HepG2 (cell line): ENCODE measurements around the gene RUNX3. TPM values are rescaled to one million over a fixed set of nuclear protein-coding genes. Genes with fewer than 3 reads are reported as not detected.

Experiments
- ATAC-seq: fragments of 200-7000 bp; cut with Tn5 transposase; 3 replicates; pipeline ENCODE4 v1.9.1; 2020; ENCODE audit warnings: mild to moderate bottlenecking, moderate library complexity
- BruUV-seq: library from RNA; stranded (reverse); fragments of 400-500 nt; replicated peaks from 2 replicates; lab custom pipeline; 2021; lab: Mats Ljungman, UMichigan
- CTCF ChIA-PET: fragments of 300-600 bp; formaldehyde crosslinking; extraction: SDS; loops from one replicate; lab custom pipeline; 2021; ENCODE audit warnings: low total read pairs, inconsistent platforms, low intra/inter-chr PET ratio; lab: Yijun Ruan, JAX
- POLR2A ChIA-PET: fragments of 350-600 bp; sonication (Branson Sonifier 250); formaldehyde crosslinking; loops from one replicate; lab custom pipeline; 2020; ENCODE audit warnings: antibody characterized with exemption, inconsistent platforms; lab: Yijun Ruan, JAX
- DNase-seq: peaks from one replicate; pipeline ENCODE4 v3.0.0-alpha.2; 2015; ENCODE audit warnings: low spot score
- FAIRE-seq: peaks from 3 replicates; lab custom pipeline; 2011; peaks lifted over from hg19 to GRCh38; lab: Jason Lieb, UNC
- H2AFZ ChIP-seq: one replicate; pipeline ENCODE4 v1.6.1; 2011; ENCODE audit warnings: low read length, inconsistent platforms
- H3K27ac ChIP-seq: fragments of 300-600 bp; 3 replicates; pipeline ENCODE4 v1.8.0; 2011; ENCODE audit warnings: mixed run types, mild to moderate bottlenecking, mixed read lengths, low read length, inconsistent platforms; ENCODE audit not compliant: insufficient read depth; ENCODE audit errors: extremely low read length
- H3K27me3 ChIP-seq, 2 experiments: fragments of 200-600 bp in 1 of 2; 2 replicates in 1 of 2; 3 replicates in 1 of 2; pipeline versions ENCODE4 v1.6.0 to v1.8.0; 2011; ENCODE audit warnings: low read length in 2 of 2, mild to moderate bottlenecking in 2 of 2, moderate library complexity in 2 of 2, inconsistent platforms in 1 of 2; ENCODE audit not compliant: insufficient read depth in 2 of 2, control insufficient read depth in 1 of 2
- H3K36me3 ChIP-seq, 2 experiments: fragments of 200-600 bp in 1 of 2; replicated peaks in 1 of 2; 2 replicates in 1 of 2; 3 replicates in 1 of 2; pipeline versions ENCODE4 v1.5.1 to v1.8.0; 2011; ENCODE audit warnings: low read length in 2 of 2, inconsistent platforms in 1 of 2; ENCODE audit not compliant: insufficient read depth in 2 of 2, control insufficient read depth in 1 of 2
- H3K4me1 ChIP-seq: 2 replicates; pipeline ENCODE4 v1.5.1; 2012; ENCODE audit warnings: low read length, inconsistent platforms; ENCODE audit not compliant: insufficient read depth
- H3K4me2 ChIP-seq: 2 replicates; pipeline ENCODE4 v1.6.0; 2011; ENCODE audit warnings: low read depth, low read length, inconsistent platforms
- H3K4me3 ChIP-seq, 3 experiments: fragments of 200-600 bp in 1 of 3; sonication (generic), shearing (Covaris generic) in 1 of 3; replicated peaks in 1 of 3; 2 replicates each; pipeline ENCODE4 v1.5.1; 2011 to 2016; ENCODE audit warnings: low read length in 3 of 3, inconsistent platforms in 2 of 3, low read depth in 2 of 3, mild to moderate bottlenecking in 2 of 3, control low read depth in 1 of 3, mixed read lengths in 1 of 3; ENCODE audit not compliant: insufficient read depth in 1 of 3
- H3K79me2 ChIP-seq: one replicate; pipeline ENCODE4 v1.6.1; 2011; ENCODE audit warnings: low read length, inconsistent platforms; ENCODE audit not compliant: insufficient read depth
- H3K9ac ChIP-seq: 2 replicates; pipeline ENCODE4 v1.6.0; 2011; ENCODE audit warnings: mild to moderate bottlenecking, low read depth, low read length, inconsistent platforms; ENCODE audit not compliant: insufficient read depth
- H3K9me3 ChIP-seq: 2 replicates; pipeline ENCODE4 v1.5.1; 2012; ENCODE audit warnings: mild to moderate bottlenecking, low read length
- H4K20me1 ChIP-seq: 2 replicates; pipeline ENCODE4 v1.6.0; 2011; ENCODE audit warnings: inconsistent platforms, mild to moderate bottlenecking, low read length, moderate library complexity; ENCODE audit not compliant: insufficient read depth
- HNRNPLL ChIP-seq: fragments of 200-400 bp; formaldehyde crosslinking; IDR thresholded peaks from 2 replicates; pipeline ENCODE4 v1.6.1; 2017; ENCODE audit warnings: mild to moderate bottlenecking, low read depth, low read length; ENCODE audit not compliant: poor library complexity, severe bottlenecking
- HOXA5 ChIP-seq: sonication (generic); formaldehyde crosslinking; IDR thresholded peaks from 2 replicates; pipeline ENCODE4 v1.4.0; 2020; ENCODE audit warnings: missing genetic modification reagents
- IRX3 ChIP-seq: sonication (generic); formaldehyde crosslinking; IDR thresholded peaks from 2 replicates; pipeline ENCODE4 v1.8.1; 2023; ENCODE audit warnings: mild to moderate bottlenecking, low read depth, missing genetic modification reagents, borderline replicate concordance
- NBN ChIP-seq: fragments of 450-650 bp; conservative IDR thresholded peaks from 2 replicates; pipeline ENCODE4 v1.6.1; 2017
- RAD21 ChIP-seq: fragments of 450-650 bp; formaldehyde crosslinking; IDR thresholded peaks from 2 replicates; pipeline ENCODE4 v1.5.0; 2020; ENCODE audit warnings: mild to moderate bottlenecking
- RNF2 ChIP-seq: fragments of 450-650 bp; conservative IDR thresholded peaks from 2 replicates; pipeline ENCODE4 v1.6.1; 2016; ENCODE audit warnings: low read depth
- SCMH1 ChIP-seq: sonication (generic); formaldehyde crosslinking; IDR thresholded peaks from 2 replicates; pipeline ENCODE4 v1.9.0; 2021; ENCODE audit warnings: missing genetic modification reagents, mild to moderate bottlenecking, borderline replicate concordance
- SIN3B ChIP-seq: fragments of 150-350 bp; IDR thresholded peaks from 2 replicates; pipeline ENCODE4 v1.6.1; 2014; ENCODE audit warnings: low read length
- SMARCE1 ChIP-seq: fragments of 450-650 bp; IDR thresholded peaks from 2 replicates; pipeline ENCODE4 v1.6.1; 2017; ENCODE audit warnings: borderline replicate concordance
- UBTF ChIP-seq: sonication (generic); formaldehyde crosslinking; IDR thresholded peaks from 2 replicates; pipeline ENCODE4 v1.4.0; 2020; ENCODE audit warnings: mild to moderate bottlenecking, missing genetic modification reagents
- ZBTB1 ChIP-seq: sonication (generic); formaldehyde crosslinking; IDR thresholded peaks from 2 replicates; pipeline ENCODE4 v1.4.0; 2020; ENCODE audit warnings: missing genetic modification reagents, borderline replicate concordance
- ZBTB34 ChIP-seq: sonication (generic); formaldehyde crosslinking; IDR thresholded peaks from 2 replicates; pipeline ENCODE4 v1.8.0; 2022; ENCODE audit warnings: mild to moderate bottlenecking, missing genetic modification reagents
- ZFYVE20 ChIP-seq: sonication (generic); formaldehyde crosslinking; IDR thresholded peaks from 2 replicates; pipeline ENCODE4 v1.8.0; 2023; ENCODE audit warnings: low read depth, mild to moderate bottlenecking, moderate library complexity, missing genetic modification reagents, borderline replicate concordance
- ZNF274 ChIP-seq: sonication (generic); formaldehyde crosslinking; IDR thresholded peaks from 2 replicates; pipeline ENCODE4 v1.5.1; 2020; ENCODE audit warnings: mild to moderate bottlenecking, missing genetic modification reagents
- ZNF329 ChIP-seq: sonication (generic); formaldehyde crosslinking; IDR thresholded peaks from 2 replicates; pipeline ENCODE4 v1.9.0; 2021; ENCODE audit warnings: low read depth, mild to moderate bottlenecking, missing genetic modification reagents
- ZNF337 ChIP-seq: sonication (generic); formaldehyde crosslinking; IDR thresholded peaks from 2 replicates; pipeline ENCODE4 v1.5.1; 2020; ENCODE audit warnings: missing genetic modification reagents, low read depth, mild to moderate bottlenecking, borderline replicate concordance
- ZNF430 ChIP-seq: sonication (generic); formaldehyde crosslinking; IDR thresholded peaks from 2 replicates; pipeline ENCODE4 v1.9.0; 2021; ENCODE audit warnings: mild to moderate bottlenecking, missing genetic modification reagents
- ZNF557 ChIP-seq: sonication (generic); formaldehyde crosslinking; IDR thresholded peaks from 2 replicates; pipeline ENCODE4 v1.4.0; 2020; ENCODE audit warnings: missing genetic modification reagents
- ZNF614 ChIP-seq: IDR thresholded peaks from 2 replicates; pipeline ENCODE4 v1.6.1; 2018; ENCODE audit warnings: missing biosample characterization, missing genetic modification reagents, inconsistent platforms, borderline replicate concordance
- ZSCAN29 ChIP-seq: sonication (generic); formaldehyde crosslinking; conservative IDR thresholded peaks from 2 replicates; pipeline ENCODE4 v1.4.0; 2020; ENCODE audit warnings: mild to moderate bottlenecking, missing genetic modification reagents
- WGBS: methylation state at CpG from one replicate; pipeline ENCODE4 v1.1.6; 2017; ENCODE audit warnings: low lambda C conversion rate; 5-methylcytosine and 5-hydroxymethylcytosine counted together
- in situ Hi-C: cut with HindIII; loops from 2 replicates; pipeline ENCODE4 v1.10.0; 2017; ENCODE audit warnings: low pct_unique_long_range_greater_than_20kb; ENCODE audit not compliant: extremely low pct_ligation_motif_present
- intact Hi-C: fragments of 100-400 bp; cut with micrococcal nuclease; formaldehyde crosslinking; loops from one replicate; pipeline ENCODE4 v1.10.0; 2022; ENCODE audit not compliant: unreplicated experiment
- polyA plus RNA-seq, 8 experiments: library from polyadenylated mRNA; depleted of rRNA in 3 of 8; stranded (reverse) in 7 of 8; unstranded in 1 of 8; fragments of >200 nt; fragmentation: Illumina TruSeq in 4 of 8; extraction: Trizol in 4 of 8; gene quantifications; 2 replicates each; pipeline versions ENCODE4 v1.2.1 to v1.2.3, GENCODE V29; 2011 to 2016; ENCODE audit warnings: low read depth in 4 of 8, missing spikeins in 1 of 8, mixed read lengths in 1 of 8; ENCODE audit not compliant: insufficient read depth in 1 of 8
- total RNA-seq, 5 experiments: library from RNA; depleted of rRNA; stranded (reverse); fragments of >200 nt; fragmentation: Illumina TruSeq; extraction: Trizol; gene quantifications; 2 replicates each; pipeline ENCODE4 v1.2.3, GENCODE V29; 2016; ENCODE audit warnings: low read depth in 1 of 5

The RUNX3 gene
- total and polyA plus RNA-seq, 2 of the 13 experiments (the other 11 are each of a cell fraction or from before 2014, with no cell fraction given), result 0.04 to 0.22 TPM

DNA sequence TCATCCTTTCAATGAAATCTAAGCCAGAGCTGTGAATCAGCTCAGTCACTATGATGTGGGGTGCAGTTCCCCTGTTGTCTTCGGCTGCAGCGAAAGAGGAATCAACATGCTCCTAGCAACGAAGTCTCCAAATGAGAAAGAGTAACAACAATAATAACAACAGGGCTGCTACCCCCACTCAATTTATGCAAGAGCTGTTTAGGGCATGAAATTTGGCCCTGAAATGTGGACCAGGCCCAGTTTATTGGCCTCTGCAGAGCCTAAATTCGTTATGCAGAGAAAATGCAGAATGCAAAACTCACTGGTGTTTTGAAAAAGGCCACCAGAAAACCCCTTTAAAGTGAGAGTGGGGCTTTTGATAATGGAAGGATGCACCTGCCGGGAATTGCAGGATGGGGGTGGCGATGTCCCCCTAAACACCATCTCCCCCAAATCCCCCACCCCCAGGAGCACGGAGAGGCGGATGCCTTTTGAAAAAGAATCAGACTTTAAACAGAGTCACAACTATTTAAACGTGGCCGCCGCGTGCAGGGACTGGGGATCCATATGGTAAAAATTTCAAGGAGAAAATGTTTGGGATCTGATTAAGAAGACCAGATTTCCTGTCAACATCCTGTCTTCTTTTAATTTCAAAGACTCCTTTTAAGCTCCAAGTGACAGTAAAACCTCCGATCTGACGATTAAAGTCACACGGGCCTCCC is 1.9 kb downstream of the RUNX3 start (continued):
- TF ChIP-seq HNRNPLL (no peak), SCMH1 (peak; percentile 88; the same call in 1 of the 2 replicates), ZSCAN29 (no peak), IRX3 (CRISPR knock-in tag) (no peak), HOXA5 (no peak), RNF2 (peak; percentile 99)
- TF ChIP-seq, all 625 proteins: peak for 5

DNA sequence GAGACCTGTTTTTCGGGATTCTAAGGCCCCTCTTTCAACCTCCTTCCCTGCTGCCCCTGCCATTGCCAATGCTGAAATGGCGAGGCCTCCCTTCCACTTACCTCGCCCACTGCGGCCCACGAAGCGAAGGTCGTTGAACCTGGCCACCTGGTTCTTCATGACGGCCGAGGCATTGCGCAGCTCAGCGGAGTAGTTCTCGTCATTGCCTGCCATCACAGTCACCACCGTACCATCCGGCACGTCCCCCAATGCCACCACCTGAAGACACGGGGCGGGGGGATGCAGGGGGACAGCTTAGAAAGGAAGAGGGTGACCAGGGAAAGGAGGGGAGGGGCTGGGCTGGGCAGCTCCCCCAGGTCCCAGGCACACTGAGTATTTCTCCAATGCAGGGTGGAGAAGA is 2.6 kb downstream of the RUNX3 start:
- H3K36me3 ChIP-seq, result no peaks in the 10 kb centered on the region
- POLR2A ChIA-PET, result interaction anchor here (0.7 kb wide), 1 partner anchor 18 kb away, joined by 3 read pairs; no protein-coding TSS in a partner anchor
- H3K79me2 ChIP-seq, result no peaks in the 10 kb centered on the region
- DNase-seq, result no peak
- intact Hi-C loops, result no loop called here
- no peak for ATAC-seq
- H3K27me3 ChIP-seq, result peaks cover 30 to 77% of the 10 kb centered on the region in 2 experiments
- peaks cover 11% of the 10 kb centered on the region for H3K4me1 ChIP-seq
- in situ Hi-C loops, result no loop called here
- no peak overlapping the region for H3K27ac ChIP-seq
- no peak overlapping the region for H3K9ac ChIP-seq
- no peak overlapping the region for H3K4me2 ChIP-seq
- H3K4me3 ChIP-seq, result no peak overlapping the region
- H4K20me1 ChIP-seq, result no peaks in the 10 kb centered on the region
- no peak for TF ChIP-seq SMARCE1
- no peak for TF ChIP-seq UBTF (CRISPR knock-in tag)
- TF ChIP-seq RAD21 (CRISPR knock-in tag), result no peak
- no peak for TF ChIP-seq NBN
- no peak for TF ChIP-seq ZNF337 (CRISPR knock-in tag)
- TF ChIP-seq ZBTB34, result no peak
- no peak for TF ChIP-seq ZNF329
- TF ChIP-seq SIN3B, result no peak
- TF ChIP-seq ZNF614 (CRISPR knock-in tag), result no peak
- TF ChIP-seq ZFYVE20 (CRISPR knock-in tag), result no peak
- no peak for TF ChIP-seq ZBTB1 (CRISPR knock-in tag)
- TF ChIP-seq ZNF274 (CRISPR knock-in tag), result no peak
- TF ChIP-seq ZNF557, result no peak
- no peak for TF ChIP-seq ZNF430 (CRISPR knock-in tag)
- no peak overlapping the region for H2AFZ ChIP-seq
- no peak for FAIRE-seq
- CTCF ChIA-PET, result no interaction called here
- 65% methylated on average over 17 of the region's 17 CpGs for WGBS
- no peaks in the 10 kb centered on the region for H3K9me3 ChIP-seq
- BruUV-seq, result no TSS peak
